Measurements from ENCODE around the gene FBRSL1. TPM values are rescaled to one million over a fixed set of nuclear protein-coding genes. Genes with fewer than 3 reads are reported as not detected.

Gene FBRSL1
- total and polyA plus RNA-seq, 9 donors, result 3.2 to 69.5 (median 32.2) TPM

DNA sequence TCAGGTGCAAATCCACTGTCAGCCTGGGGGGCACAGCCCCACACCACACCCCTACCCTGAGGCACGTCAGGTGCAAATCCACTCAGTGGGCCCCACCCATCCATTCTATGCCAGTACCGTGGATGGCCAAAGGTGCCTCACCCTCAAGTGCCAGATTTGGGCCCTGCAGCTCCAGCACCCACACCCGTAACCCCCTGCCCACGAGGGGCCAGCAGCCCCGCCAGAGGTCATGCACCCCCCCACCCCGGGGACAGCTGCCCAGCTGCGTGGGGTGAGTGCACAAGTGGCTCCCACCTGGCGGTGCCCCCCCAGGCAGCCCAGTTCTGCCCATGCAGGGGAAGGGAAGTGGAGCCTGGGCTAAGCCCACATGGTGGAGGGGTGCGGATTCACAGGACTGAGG, 51.2 kb downstream of the FBRSL1 start:
- intact Hi-C loops (cut with DNase I), result no loop called here
- 80 to 91% (median 83%) methylated on average over 6 to 9 of the region's 9 CpGs for WGBS, 3 donors
- H3K4me1 ChIP-seq (ENCODE audit: insufficient read depth), result no peaks in the 10 kb centered on the region
- DNase-seq, result no peak
- no peaks in the 10 kb centered on the region for H3K9me3 ChIP-seq
- H3K36me3 ChIP-seq, result no peaks in the 10 kb centered on the region
- H3K27me3 ChIP-seq, result no peaks in the 10 kb centered on the region
- no peak overlapping the region for H3K27ac ChIP-seq
- TF ChIP-seq EP300 (IDR thresholded peaks at IDR 0.05) (no peak), POLR2A (IDR thresholded peaks at IDR 0.05) (no peak)
- TF ChIP-seq, protein P1, sequence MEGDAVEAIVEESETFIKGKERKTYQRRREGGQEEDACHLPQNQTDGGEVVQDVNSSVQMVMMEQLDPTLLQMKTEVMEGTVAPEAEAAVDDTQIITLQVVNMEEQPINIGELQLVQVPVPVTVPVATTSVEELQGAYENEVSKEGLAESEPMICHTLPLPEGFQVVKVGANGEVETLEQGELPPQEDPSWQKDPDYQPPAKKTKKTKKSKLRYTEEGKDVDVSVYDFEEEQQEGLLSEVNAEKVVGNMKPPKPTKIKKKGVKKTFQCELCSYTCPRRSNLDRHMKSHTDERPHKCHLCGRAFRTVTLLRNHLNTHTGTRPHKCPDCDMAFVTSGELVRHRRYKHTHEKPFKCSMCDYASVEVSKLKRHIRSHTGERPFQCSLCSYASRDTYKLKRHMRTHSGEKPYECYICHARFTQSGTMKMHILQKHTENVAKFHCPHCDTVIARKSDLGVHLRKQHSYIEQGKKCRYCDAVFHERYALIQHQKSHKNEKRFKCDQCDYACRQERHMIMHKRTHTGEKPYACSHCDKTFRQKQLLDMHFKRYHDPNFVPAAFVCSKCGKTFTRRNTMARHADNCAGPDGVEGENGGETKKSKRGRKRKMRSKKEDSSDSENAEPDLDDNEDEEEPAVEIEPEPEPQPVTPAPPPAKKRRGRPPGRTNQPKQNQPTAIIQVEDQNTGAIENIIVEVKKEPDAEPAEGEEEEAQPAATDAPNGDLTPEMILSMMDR (IDR thresholded peaks at IDR 0.05), result no peak
- no peak overlapping the region for H3K4me3 ChIP-seq

DNA sequence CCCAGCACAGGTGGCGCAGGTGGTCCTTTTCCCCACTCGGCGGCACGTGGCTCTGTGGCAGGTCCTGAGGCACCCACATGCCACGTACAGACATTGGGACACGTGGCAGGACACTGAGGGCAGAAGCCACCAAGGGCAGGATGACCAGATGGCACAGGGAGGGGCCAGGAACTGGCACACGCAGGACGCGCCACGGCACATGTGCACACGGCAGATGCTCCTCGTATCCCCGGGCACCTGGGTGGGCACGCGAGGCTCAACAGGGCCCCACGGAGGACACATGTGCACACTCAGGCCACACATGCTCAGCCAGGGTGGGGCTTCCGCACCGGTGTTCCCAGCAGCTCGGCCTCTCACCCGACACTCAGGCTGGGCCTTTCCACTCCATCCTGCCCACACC, 52.0 kb downstream of the FBRSL1 start:
- H3K4me3 ChIP-seq, result no peak overlapping the region
- H3K36me3 ChIP-seq, result no peaks in the 10 kb centered on the region
- no peaks in the 10 kb centered on the region for H3K9me3 ChIP-seq
- no peak overlapping the region for H3K27ac ChIP-seq
- TF ChIP-seq, protein P1 (IDR thresholded peaks at IDR 0.05), result no peak
- TF ChIP-seq POLR2A (IDR thresholded peaks at IDR 0.05) (no peak), EP300 (IDR thresholded peaks at IDR 0.05) (no peak)
- H3K27me3 ChIP-seq, result no peaks in the 10 kb centered on the region
- no peaks in the 10 kb centered on the region for H3K4me1 ChIP-seq (ENCODE audit: insufficient read depth)
- WGBS, 3 donors, result 91 to 94% (median 92%) methylated on average over 19 to 20 of the region's 20 CpGs
- intact Hi-C loops (cut with DNase I), result no loop called here
- DNase-seq, result no peak

DNA sequence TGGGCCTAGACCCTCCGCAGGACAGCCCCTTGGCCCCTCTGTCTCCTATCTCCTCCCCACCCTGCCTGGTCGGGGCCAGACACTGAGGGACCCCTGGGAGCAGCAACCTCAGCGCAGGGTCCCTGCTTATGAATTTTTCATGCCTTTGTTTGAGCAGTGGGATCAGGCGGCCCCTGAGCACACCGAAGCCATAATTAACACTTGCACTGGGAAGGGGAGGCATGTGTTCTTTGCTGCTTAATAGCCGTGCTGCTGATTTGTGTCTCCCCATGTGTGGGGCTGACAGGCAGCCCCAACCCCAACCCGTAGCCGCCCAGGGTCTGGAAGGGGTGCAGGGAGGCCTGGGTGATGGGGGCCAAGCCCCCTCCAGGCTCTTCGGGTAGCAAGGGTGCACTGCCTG, 52.7 kb downstream of the FBRSL1 start:
- TF ChIP-seq EP300 (IDR thresholded peaks at IDR 0.05) (no peak), POLR2A (IDR thresholded peaks at IDR 0.05) (no peak)
- TF ChIP-seq, protein P1 (IDR thresholded peaks at IDR 0.05), result no peak
- no peak overlapping the region for H3K4me3 ChIP-seq
- intact Hi-C loops (cut with DNase I), result no loop called here
- no peak for DNase-seq
- no peaks in the 10 kb centered on the region for H3K4me1 ChIP-seq (ENCODE audit: insufficient read depth)
- no peak overlapping the region for H3K27ac ChIP-seq
- no peaks in the 10 kb centered on the region for H3K27me3 ChIP-seq
- H3K9me3 ChIP-seq, result no peaks in the 10 kb centered on the region
- WGBS, 3 donors, result 85 to 91% (median 86%) methylated on average over 9 of the region's 9 CpGs
- H3K36me3 ChIP-seq, result no peaks in the 10 kb centered on the region

DNA sequence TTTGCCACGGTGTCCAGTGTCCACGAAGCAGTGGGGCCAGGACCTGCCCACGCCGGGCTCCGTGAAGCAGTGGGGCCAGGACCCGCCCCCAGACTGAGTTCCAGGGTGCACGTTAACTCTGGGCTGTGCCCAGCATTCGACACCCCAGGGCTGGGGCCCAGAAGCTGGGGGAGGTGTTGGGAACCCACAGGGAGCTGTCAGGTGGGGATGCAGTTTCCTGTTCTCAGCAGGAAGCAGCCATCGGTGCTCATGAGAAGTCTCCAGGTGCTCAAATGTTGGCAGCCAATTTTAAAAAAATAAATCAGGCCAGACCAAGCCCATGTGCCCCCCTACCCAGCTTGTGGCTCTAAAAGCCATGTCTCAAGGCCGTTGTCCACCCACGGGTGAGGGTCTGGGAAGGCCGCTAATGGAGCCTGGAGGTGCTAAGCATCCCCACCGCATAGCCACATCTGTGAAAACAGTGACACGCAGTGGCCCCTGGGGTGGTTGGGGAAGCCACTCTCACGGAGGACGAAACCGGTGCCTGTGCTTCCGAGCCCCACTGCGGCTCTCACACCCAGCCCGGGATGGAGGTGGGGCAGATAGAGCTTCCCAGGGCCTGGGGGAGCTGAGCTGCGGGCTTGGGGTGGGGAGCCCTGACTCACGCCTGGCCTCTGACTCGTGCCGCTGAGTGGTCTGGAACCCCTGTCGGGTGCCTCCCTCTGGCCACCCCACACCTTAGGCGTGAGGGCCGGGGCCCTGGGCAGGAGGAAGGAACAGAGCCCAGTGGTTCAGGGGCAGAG, 53.5 kb downstream of the FBRSL1 start:
- Histone ChIP-seq H3K4me1 (ENCODE audit: insufficient read depth) (no peaks in the 10 kb centered on the region), H3K9me3 (no peaks in the 10 kb centered on the region), H3K4me3 (no peak overlapping the region), H3K36me3 (no peaks in the 10 kb centered on the region), H3K27me3 (no peaks in the 10 kb centered on the region), H3K27ac (no peak overlapping the region)
- intact Hi-C loops (cut with DNase I), result no loop called here
- 83 to 84% (median 84%) methylated on average over 24 to 27 of the region's 27 CpGs for whole genome bisulfite sequencing, 3 donors
- no peak for DNase-seq
- TF ChIP-seq, protein P1 (IDR thresholded peaks at IDR 0.05), result no peak
- TF ChIP-seq EP300 (IDR thresholded peaks at IDR 0.05) (no peak), POLR2A (IDR thresholded peaks at IDR 0.05) (no peak)

All from ovary (tissue), 9 donors.